ENCODE data around the gene ZBED2. TPM values are rescaled to one million over a fixed set of nuclear protein-coding genes. Genes with fewer than 3 reads are reported as not detected.
A peak's percentile ranks its signal among the peaks of the same experiment; 100 is the strongest.

The ZBED2 gene
- total RNA-seq, 1 experiment from 2014 or later, result 0.69 TPM

GRCh38 chr3:111590143-111590491 lies 5.0 kb downstream of the ZBED2 start:
- Histone ChIP-seq H3K27ac (ENCODE audit: low read length) (no peak overlapping the region), H3K27me3 (ENCODE audit: low read length) (no peaks in the 10 kb centered on the region), H3K36me3 (ENCODE audit: low read depth, low read length) (no peaks in the 10 kb centered on the region), H3K4me1 (ENCODE audit: insufficient read depth, low read length) (peaks cover 64% of the 10 kb centered on the region), H3K9ac (ENCODE audit: low read length) (no peak overlapping the region), H4K20me1 (ENCODE audit: low read length) (no peaks in the 10 kb centered on the region), H3K9me2 (replicated peaks; ENCODE audit: low read length) (no peaks in the 10 kb centered on the region), H3K4me2 (ENCODE audit: low read length) (no peak overlapping the region), H3K9me3 (ENCODE audit: low read length) (no peaks in the 10 kb centered on the region), H3K79me2 (ENCODE audit: low read length) (no peaks in the 10 kb centered on the region), H3F3A (ENCODE audit: low read length, unreplicated experiment) (peaks cover 10% of the 10 kb centered on the region), H3K4me3 (ENCODE audit: low read length) (no peak overlapping the region), H2AFZ (ENCODE audit: low read length) (no peak overlapping the region)
- POLR2A ChIA-PET (ENCODE audit: unreplicated experiment), result no interaction called here
- no TSS peak for BruUV-seq (replicated peaks)
- intact Hi-C loops (cut with micrococcal nuclease), result no loop called here
- ATAC-seq (no peak), DNase-seq (peak; percentile 38)
- CTCF ChIA-PET, result no interaction called here
- no peak for TF ChIP-seq CTCF (conservative IDR thresholded peaks at IDR 0.05; ENCODE audit: low read depth, low read length)
- no peak for TF ChIP-seq EZH2 (IDR thresholded peaks at IDR 0.05; ENCODE audit: low read length, unreplicated experiment)
- no peak for TF ChIP-seq EZH2phosphoT487 (IDR thresholded peaks at IDR 0.05; ENCODE audit: borderline replicate concordance, low read length)

- H3K79me2 ChIP-seq (ENCODE audit: low read length), result no peaks in the 10 kb centered on the region
Measured at GRCh38 chr3:111589303-111590142, 5.6 kb downstream of the ZBED2 start.

More at GRCh38 chr3:111589303-111590142, 5.6 kb downstream of the ZBED2 start:
- BruUV-seq (replicated peaks), result no TSS peak
- no peaks in the 10 kb centered on the region for H4K20me1 ChIP-seq (ENCODE audit: low read length)
- H2AFZ ChIP-seq (ENCODE audit: low read length), result no peak overlapping the region
- no peaks in the 10 kb centered on the region for H3K36me3 ChIP-seq (ENCODE audit: low read depth, low read length)
- no peak for DNase-seq
- intact Hi-C loops (cut with micrococcal nuclease), result no loop called here
- no peaks in the 10 kb centered on the region for H3K9me2 ChIP-seq (replicated peaks; ENCODE audit: low read length)
- POLR2A ChIA-PET (ENCODE audit: unreplicated experiment), result no interaction called here
- H3K27ac ChIP-seq (ENCODE audit: low read length), result no peak overlapping the region
- TF ChIP-seq CTCF (conservative IDR thresholded peaks at IDR 0.05; ENCODE audit: low read depth, low read length) (no peak), EZH2 (IDR thresholded peaks at IDR 0.05; ENCODE audit: low read length, unreplicated experiment) (no peak), EZH2phosphoT487 (IDR thresholded peaks at IDR 0.05; ENCODE audit: borderline replicate concordance, low read length) (no peak)
- no peak overlapping the region for H3K4me2 ChIP-seq (ENCODE audit: low read length)
- CTCF ChIA-PET, result no interaction called here
- no peak overlapping the region for H3K9ac ChIP-seq (ENCODE audit: low read length)
- peaks cover 8% of the 10 kb centered on the region for H3F3A ChIP-seq (ENCODE audit: low read length, unreplicated experiment)
- H3K9me3 ChIP-seq (ENCODE audit: low read length), result no peaks in the 10 kb centered on the region
- H3K4me3 ChIP-seq (ENCODE audit: low read length), result no peak overlapping the region
- ATAC-seq, result no peak
- peaks cover 63% of the 10 kb centered on the region for H3K4me1 ChIP-seq (ENCODE audit: insufficient read depth, low read length)
- H3K27me3 ChIP-seq (ENCODE audit: low read length), result no peaks in the 10 kb centered on the region
